GM18498 (cell line): ENCODE results near the gene MCTP2.
A peak's percentile ranks its signal among the peaks of the same experiment; 100 is the strongest.

ENCODE experiments used
- ATAC-seq: cut with Tn5 transposase; IDR thresholded peaks from one replicate; pipeline ENCODE4 v1.9.1; 2021; ENCODE audit warnings: mild to moderate bottlenecking, moderate library complexity; ENCODE audit not compliant: unreplicated experiment

The MCTP2 gene

GRCh38 chr15:94387442-94387841, 156.1 kb downstream of the MCTP2 start:
- ATAC-seq: no peak

GRCh38 chr15:94387849-94388441, 156.6 kb downstream of the MCTP2 start:
- peak; percentile 75 for ATAC-seq

GRCh38 chr15:94395640-94396039, 164.3 kb downstream of the MCTP2 start:
- ATAC-seq: no peak

GRCh38 chr15:94397337-94397736, 166.0 kb downstream of the MCTP2 start:
- ATAC-seq: no peak

GRCh38 chr15:94398001-94398400, 166.6 kb downstream of the MCTP2 start:
- no peak for ATAC-seq

GRCh38 chr15:94400526-94401298, 169.4 kb downstream of the MCTP2 start:
- ATAC-seq: no peak

- ATAC-seq: no peak
Observed at GRCh38 chr15:94403331-94403730, 172.0 kb downstream of the MCTP2 start.

- ATAC-seq: no peak
Observed at GRCh38 chr15:94404733-94405283, 173.4 kb downstream of the MCTP2 start.

GRCh38 chr15:94411285-94411684, 179.9 kb downstream of the MCTP2 start:
- no peak for ATAC-seq

- ATAC-seq: no peak
Observed at GRCh38 chr15:94411846-94412245, 180.5 kb downstream of the MCTP2 start.

- peak; percentile 82 for ATAC-seq
Observed at GRCh38 chr15:94412979-94413746, 181.8 kb downstream of the MCTP2 start.

GRCh38 chr15:94414916-94415315, 183.6 kb downstream of the MCTP2 start:
- ATAC-seq: no peak

- no peak for ATAC-seq
Observed at GRCh38 chr15:94416267-94416666, 184.9 kb downstream of the MCTP2 start.

GRCh38 chr15:94416820-94417219, 185.5 kb downstream of the MCTP2 start:
- ATAC-seq: no peak

- no peak for ATAC-seq
Observed at GRCh38 chr15:94417501-94418293, 186.3 kb downstream of the MCTP2 start.

- ATAC-seq: no peak
Observed at GRCh38 chr15:94421706-94422105, 190.3 kb downstream of the MCTP2 start.

GRCh38 chr15:94432279-94432678, 200.9 kb downstream of the MCTP2 start:
- ATAC-seq: no peak

- ATAC-seq: no peak
Observed at GRCh38 chr15:94439158-94439557, 207.8 kb downstream of the MCTP2 start.

- ATAC-seq: no peak
Observed at GRCh38 chr15:94441760-94442159, 210.4 kb downstream of the MCTP2 start.

GRCh38 chr15:94442480-94442879, 211.1 kb downstream of the MCTP2 start:
- no peak for ATAC-seq

GRCh38 chr15:94443186-94443585, 211.8 kb downstream of the MCTP2 start:
- ATAC-seq: no peak
